Inflammatory macrophage (primary cell): ENCODE results near the gene FRAS1.
A peak's percentile ranks its signal among the peaks of the same experiment; 100 is the strongest.

Source experiments
- DNase-seq, 2 donors: peaks; one replicate each; pipeline ENCODE4 v3.0.0-alpha.2; 2020 to 2022

FRAS1 gene

GRCh38 chr4:78552389-78553042, 495.4 kb downstream of the FRAS1 start:
- DNase-seq: peak; percentile 8 to 77

DNA sequence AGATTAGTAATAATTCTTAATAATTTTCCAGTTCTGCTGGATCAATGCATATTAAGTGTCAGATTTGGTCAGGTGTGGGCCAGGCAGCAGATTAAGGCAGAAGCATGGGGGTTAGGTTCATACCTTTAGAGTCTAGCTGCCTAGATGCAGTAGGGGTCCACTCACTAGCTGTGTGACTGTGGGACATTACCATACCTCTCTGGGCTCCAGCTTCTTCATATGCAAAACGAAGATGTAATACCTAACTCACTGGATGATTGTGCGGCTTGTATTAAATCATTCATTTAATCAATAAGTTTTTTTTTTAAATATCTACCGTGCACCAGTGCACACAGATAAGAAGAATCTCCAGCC, 495.9 kb downstream of the FRAS1 start:
- DNase-seq: no peak

DNA sequence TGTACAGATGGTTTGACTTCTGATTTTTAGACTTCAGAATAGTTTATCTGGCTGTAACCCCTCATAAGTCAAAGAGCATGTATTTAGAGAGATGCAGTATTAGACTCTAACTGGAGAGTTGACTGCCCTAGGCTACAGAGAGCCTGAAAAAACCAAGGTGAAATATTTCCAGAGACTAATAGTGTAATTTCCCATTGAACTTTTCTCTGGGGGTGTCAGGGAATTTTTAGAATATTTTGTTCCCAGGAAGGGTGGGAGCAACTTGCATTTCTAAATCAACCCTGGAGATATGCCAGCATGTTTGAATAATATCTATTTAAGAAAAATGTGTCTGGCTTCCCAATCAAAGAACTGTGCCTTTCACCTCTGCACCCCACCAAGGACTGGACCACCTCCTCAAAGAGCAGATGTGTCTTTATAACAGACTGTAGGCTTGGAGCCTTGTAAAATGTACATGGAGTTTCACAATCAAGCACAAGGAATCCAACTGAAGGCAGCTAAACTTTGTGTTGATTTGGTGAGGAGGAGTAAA, 496.5 kb downstream of the FRAS1 start:
- no peak for DNase-seq

GRCh38 chr4:78556665-78557064, 499.5 kb downstream of the FRAS1 start:
- DNase-seq: no peak

GRCh38 chr4:78557841-78558240, 500.7 kb downstream of the FRAS1 start:
- DNase-seq: peak in 1 of 2 donors; percentile 27

GRCh38 chr4:78558410-78558809, 501.3 kb downstream of the FRAS1 start:
- DNase-seq: no peak

DNA sequence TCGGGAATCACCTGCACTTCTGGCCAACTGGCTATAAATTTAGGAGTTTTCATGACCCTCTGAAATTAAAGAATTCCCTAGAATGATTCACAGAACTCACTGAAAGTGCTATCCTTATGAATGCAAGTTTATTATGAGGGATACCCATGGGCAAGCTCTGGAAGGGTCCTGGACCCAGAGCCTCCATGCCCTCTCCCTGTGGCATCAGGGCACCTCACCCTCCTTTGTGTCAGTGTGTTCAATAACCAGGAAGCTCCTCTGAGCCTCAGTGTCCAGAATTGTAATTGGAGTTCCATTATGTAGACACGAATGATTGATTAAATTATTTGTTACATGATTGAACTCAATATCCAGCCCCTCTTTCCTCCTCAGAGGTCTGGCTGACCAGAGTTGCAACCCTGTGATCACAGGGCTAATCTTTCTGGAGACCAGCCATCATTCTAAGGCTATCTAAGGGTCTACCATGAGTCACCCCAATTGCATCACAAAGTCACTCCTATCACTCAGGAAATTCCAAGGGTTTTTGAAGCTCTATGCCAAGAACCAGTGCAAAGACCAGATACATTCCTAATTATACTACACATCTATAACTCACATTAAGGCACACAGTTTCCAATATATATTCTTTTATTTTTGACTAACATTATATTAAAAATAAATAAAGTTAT, 503.3 kb downstream of the FRAS1 start:
- DNase-seq: no peak

DNA sequence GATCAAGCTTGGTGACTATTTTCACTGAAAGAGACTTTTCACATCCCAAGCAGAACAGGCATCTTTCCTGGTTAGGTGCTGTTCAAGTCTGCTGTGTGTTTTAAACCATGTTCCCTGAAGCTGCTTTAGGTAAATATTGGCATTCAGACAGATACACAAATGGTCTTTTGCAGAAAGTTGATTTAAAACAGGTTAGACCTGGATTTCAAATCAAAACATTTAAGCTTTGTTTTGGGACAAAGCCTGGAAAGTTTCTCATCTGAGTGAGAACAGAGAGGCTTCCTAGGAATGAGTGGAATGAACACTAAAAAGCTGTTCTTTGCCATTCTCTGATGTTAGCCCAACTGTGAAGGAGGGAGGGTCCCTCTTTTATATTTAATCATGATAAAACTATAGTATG, 504.6 kb downstream of the FRAS1 start:
- no peak for DNase-seq

DNA sequence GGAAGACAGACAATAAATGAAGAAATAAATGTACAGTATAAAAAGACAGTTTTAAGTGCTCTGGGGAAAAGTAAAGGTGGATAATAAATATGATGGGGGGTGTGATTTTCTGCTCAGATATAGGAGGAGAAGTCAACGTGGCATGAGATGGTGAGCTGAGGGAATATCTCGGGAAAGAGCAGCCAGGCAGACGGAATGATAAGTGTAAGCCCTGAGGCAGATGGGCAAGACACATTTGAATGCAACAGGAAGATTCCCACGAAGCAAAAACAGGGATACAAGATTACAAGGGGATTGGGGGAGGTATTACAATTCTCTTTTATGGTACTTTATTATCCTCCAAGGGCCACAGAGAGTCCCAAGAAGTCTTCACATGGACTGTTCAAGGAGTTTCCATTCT, 505.6 kb downstream of the FRAS1 start:
- DNase-seq: no peak

DNA sequence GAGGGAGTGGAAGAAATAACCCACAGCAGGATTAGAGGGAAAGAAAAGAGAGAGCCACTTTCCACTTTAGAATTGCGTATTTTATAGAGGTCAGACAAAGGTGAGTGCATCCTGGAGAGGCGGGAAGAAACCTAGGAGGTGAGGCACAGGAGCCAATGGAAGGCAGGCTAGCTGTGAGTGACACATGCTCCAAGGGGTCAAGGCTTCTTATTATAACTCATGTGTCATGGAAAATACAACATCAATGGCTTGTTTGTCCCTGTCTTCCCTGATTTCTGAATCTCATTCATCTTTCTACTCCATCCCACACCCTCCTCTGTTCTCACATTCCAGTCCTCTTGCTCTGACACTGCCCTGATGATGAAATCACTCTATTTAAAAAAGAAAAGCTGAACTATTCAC, 508.8 kb downstream of the FRAS1 start:
- DNase-seq: no peak

DNA sequence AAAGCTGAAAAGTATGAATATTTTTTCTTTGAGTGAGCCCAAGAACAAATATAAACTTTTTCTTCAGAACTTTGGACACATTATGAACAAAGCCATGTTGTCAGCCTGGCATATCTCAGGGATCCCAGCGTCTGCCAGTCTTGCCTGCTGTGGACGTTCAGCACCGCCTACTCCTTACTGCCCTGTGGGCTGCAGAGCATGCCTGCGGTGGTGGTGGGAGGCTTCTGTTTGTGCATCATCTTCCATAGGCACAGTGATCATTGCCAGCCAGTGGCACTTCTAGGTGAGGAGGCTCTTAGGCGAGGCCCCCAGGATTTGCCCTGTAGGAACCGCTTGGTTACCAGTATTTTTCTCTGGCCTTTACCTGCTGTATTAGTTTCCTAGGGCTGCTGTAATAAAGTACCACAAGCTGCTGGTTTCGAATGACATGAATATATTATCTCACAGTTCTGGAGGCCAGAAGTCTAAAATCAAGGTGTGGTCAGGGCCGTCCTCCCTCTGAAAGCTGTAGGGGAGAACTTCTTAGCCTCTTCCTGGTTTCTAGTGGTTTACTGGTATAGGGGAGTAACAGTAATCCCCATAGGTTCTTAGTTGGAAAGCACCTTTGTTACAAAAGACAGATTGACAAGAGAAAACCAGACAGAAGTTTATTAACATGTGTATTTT, 509.8 kb downstream of the FRAS1 start:
- no peak for DNase-seq

DNA sequence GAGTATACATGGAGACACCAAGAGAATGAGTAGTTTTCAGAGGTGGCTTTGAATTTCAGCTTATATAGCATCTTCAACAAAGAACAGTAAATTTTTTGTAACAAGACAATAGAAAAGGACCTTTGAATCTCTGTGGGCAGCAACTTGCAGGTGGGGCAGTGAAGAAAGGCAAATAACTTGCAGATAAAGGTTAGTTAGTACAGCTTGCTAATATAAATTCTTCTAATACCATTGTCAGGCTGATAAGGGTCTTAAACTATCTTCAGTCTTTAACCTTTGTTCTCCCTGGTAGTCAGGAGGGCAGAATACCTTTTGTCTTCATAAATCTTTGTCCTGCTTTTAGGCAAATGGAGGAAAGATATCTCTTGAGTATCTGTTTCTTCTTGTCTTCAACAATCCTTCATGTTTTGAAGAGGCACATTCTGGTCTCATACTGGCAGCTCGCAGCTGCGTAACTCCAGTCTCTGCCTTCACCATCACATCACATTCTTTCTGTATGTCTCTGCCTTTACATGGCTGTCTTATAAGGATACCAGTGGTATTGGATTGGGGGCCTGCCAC, 510.5 kb downstream of the FRAS1 start:
- DNase-seq: no peak

DNA sequence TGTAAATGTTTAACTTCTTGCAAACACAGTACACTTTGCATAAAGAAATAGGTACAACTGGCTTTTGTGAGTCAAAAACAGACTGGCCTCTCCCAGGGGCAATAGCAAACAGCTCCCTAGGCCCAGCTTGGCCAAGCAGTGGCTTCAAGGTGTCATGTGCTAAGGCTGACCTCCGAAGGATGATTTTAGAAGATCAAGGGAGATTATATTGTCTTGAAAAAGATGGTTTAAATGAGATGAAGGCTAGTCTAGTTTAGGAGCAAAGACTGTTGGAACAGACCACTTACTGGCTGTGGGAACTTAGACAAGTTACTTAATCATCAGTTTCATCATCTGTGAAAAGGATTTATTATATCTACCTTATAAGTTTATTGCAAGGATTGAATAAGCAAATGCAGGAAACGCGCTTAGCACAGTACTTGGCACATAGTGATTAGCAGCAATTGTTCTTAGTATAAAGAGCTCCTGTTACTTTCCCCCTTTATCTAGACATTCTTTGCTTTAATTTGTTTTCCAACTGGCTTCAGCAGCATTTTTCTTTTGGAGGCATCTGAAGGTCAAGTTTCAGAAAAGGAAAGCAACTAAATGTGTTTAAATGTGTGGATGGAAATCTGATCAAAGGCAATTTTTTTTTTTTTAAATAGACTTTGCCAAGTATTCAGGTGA, 511.6 kb downstream of the FRAS1 start:
- DNase-seq: no peak

GRCh38 chr4:78569306-78569821, 512.2 kb downstream of the FRAS1 start:
- no peak for DNase-seq

DNA sequence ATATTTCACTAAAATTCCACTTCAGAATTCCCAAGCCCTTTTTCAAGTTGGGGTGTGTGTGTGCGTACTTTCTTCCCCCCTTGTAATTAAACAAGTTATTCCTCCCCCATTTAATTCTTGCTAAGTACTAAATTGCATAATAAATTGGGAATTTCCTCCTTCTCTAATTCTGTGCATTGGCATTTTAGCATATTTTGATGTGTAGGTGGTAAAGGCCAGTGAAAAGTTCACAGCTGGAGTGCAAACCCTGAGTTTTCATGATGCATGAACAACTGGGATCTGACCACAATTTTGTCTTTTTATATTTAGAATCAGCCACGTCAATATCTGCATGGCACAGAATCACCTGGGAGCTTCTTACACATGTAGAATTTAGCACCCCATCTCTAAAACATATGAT, 513.0 kb downstream of the FRAS1 start:
- no peak for DNase-seq

GRCh38 chr4:78571804-78572203, 514.7 kb downstream of the FRAS1 start:
- no peak for DNase-seq

GRCh38 chr4:78578674-78579425, 521.7 kb downstream of the FRAS1 start:
- no peak for DNase-seq

DNA sequence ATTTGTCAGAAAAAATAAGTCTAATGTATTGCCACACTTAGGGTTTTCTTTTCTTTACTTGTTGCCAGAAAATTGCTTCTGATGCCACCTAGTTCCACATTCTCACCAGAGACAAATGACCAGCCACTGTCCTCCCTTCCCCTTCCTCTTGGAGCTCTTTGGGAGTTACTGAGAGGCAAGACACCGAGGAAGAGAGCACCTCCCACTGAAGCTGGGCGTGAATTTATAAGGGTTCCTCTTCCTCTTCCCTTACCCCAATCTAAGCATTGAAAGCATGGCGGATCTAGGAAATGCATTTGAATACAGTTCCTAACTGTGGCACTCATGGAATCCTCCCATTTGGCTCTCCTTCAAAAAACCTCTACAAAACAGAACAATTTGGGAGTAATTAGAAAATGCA, 524.5 kb downstream of the FRAS1 start:
- DNase-seq: peak; percentile 91 to 93

DNA sequence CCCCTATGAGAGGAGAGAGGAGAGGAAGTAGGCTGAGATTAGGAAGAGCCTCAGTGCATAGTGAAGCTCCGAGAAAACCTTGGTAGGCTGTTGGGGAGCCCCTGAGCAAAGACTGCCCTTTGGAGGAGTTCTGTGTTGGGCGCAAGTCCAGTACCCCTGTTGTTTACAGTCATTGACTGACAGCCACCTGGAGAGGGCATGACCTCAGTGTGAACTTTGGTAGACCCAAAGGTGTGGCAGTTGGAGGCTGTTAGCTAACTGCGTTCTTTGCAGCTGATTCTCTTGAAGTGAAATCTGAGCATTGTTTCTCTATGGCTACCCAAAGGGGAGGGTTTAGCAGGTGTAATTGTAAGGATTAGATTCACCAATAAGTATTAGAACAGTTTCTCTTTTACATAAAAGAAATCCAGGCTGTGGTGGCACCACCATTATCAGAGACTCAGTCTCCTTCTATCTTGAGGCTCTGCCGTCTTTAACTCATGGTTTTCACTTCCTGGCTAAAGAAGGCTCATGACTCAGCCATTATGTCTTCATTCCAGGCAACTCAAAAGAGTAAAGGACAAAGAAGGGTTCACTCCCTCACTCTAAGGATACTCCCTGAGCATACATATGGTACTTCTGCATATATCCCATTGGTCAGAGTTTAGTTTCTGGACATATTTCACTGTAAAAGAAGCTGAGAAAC, 527.9 kb downstream of the FRAS1 start:
- DNase-seq: no peak

DNA sequence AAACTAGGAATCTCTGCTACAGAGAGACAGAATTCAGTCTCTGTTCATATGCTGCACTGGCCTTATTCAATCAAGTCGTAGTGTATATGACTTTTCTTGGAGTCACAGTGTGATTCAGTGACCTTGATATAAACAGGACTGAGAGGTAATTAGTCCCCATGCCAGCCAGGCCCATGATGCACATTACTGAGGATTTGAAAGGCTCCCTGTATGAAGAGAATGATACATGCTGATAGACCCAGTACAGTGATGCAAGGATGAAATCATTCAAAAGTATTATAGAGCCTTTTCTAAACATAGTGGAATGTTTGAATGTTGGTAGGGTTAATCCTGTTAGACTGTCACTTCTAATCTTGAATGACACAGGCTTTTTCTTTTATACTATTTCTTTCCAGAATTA, 528.5 kb downstream of the FRAS1 start:
- DNase-seq: no peak

DNA sequence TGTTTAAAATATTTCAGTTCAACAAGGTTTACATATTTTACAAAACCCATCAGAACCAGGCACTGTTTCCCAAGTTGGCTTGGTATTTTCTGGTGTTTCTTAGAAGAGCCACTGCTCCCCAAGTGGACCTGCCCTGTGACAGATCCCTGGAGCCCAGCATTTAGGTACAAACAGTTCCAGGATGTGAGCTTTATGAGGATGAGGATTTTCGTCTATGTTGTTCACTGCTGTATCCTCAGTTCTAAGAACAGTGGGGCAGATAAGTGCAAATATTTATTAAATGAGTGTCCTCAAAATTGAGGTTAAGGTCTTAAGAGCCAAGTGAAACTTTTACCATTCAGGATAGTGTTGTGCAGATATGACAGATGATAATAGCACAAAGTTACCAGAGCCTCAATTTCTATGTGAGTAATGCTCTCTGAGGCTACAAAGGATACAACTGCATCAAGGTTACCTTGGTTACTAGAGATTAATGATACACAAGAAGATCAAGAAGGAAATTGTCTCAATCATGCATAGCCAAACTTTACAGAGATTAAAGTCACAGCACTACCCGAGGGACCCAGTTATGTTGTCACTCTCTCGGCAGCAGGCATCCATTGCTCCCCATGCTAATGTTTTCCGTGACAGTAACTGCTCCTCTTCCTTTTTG, 531.9 kb downstream of the FRAS1 start:
- no peak for DNase-seq
